GM12878 (cell line): Measurements from ENCODE around the gene MAK. TPM values are rescaled to one million over a fixed set of nuclear protein-coding genes. Genes with fewer than 3 reads are reported as not detected.

ENCODE experiments used
- ATF3 ChIP-seq: IDR thresholded peaks from 2 replicates; pipeline ENCODE4 v1.6.1; 2011; ENCODE audit warnings: low read depth, mild to moderate bottlenecking, low read length, moderate library complexity, borderline replicate concordance; ENCODE audit errors: extremely low read depth
- BACH1 ChIP-seq: fragments of 450-650 bp; IDR thresholded peaks from 2 replicates; pipeline ENCODE4 v1.6.1; 2017; ENCODE audit warnings: mild to moderate bottlenecking, borderline replicate concordance
- BCLAF1 ChIP-seq: fragments of 450-650 bp; IDR thresholded peaks from 2 replicates; pipeline ENCODE4 v1.6.1; 2017; ENCODE audit warnings: antibody characterized with exemption, mild to moderate bottlenecking, moderate library complexity
- BHLHE40 ChIP-seq, 2 experiments: fragments of 450-650 bp in 1 of 2; IDR thresholded peaks; 2 replicates each; pipeline ENCODE4 v1.6.1; 2011 to 2017; ENCODE audit warnings: low read depth in 2 of 2, borderline replicate concordance in 1 of 2, improper control_type of control experiment in 1 of 2, low read length in 1 of 2, mild to moderate bottlenecking in 1 of 2
- CBX5 ChIP-seq: sonication (generic); IDR thresholded peaks from 2 replicates; pipeline ENCODE4 v1.6.1; 2016; ENCODE audit warnings: low read depth, moderate library complexity, mild to moderate bottlenecking, inconsistent platforms
- CREB1 ChIP-seq: IDR thresholded peaks from 2 replicates; pipeline ENCODE4 v1.6.1; 2012; ENCODE audit warnings: low read depth, mild to moderate bottlenecking, inconsistent platforms
- EGR1 ChIP-seq, 2 experiments: IDR thresholded peaks; 1 replicate in 1 of 2; 2 replicates in 1 of 2; pipeline ENCODE4 v1.6.1; 2011 to 2012; ENCODE audit warnings: low read depth in 2 of 2, low read length in 2 of 2, borderline replicate concordance in 1 of 2, mild to moderate bottlenecking in 1 of 2, moderate library complexity in 1 of 2
- FOXM1 ChIP-seq: IDR thresholded peaks from 2 replicates; pipeline ENCODE4 v1.6.1; 2012; ENCODE audit warnings: low read depth, mild to moderate bottlenecking, inconsistent platforms, low read length, moderate library complexity
- HDGF ChIP-seq: fragments of 450-650 bp; IDR thresholded peaks from 2 replicates; pipeline ENCODE4 v1.6.1; 2016; ENCODE audit warnings: antibody characterized with exemption
- MEF2B ChIP-seq: fragments of 450-650 bp; IDR thresholded peaks from 2 replicates; pipeline ENCODE4 v1.6.1; 2018; ENCODE audit warnings: mild to moderate bottlenecking, moderate library complexity; ENCODE audit not compliant: partially characterized antibody, poor library complexity, severe bottlenecking
- NFIC ChIP-seq: IDR thresholded peaks from 2 replicates; pipeline ENCODE4 v1.6.1; 2012; ENCODE audit warnings: low read depth, mild to moderate bottlenecking, inconsistent platforms, low read length, moderate library complexity
- NRF1 ChIP-seq: conservative IDR thresholded peaks from 2 replicates; pipeline ENCODE4 v1.6.1; 2011; ENCODE audit warnings: mild to moderate bottlenecking, low read depth, low read length, improper control_type of control experiment
- PAX5 ChIP-seq: IDR thresholded peaks from 2 replicates; pipeline ENCODE4 v1.6.1; 2011; ENCODE audit warnings: low read depth, low read length, borderline replicate concordance
- RCOR1 ChIP-seq: conservative IDR thresholded peaks from 2 replicates; pipeline ENCODE4 v1.6.1; 2012; ENCODE audit warnings: low read depth, low read length, improper control_type of control experiment
- RELB ChIP-seq: fragments of 450-650 bp; IDR thresholded peaks from 2 replicates; pipeline ENCODE4 v1.6.1; 2017; ENCODE audit warnings: low read depth, mild to moderate bottlenecking, moderate library complexity
- TAF1 ChIP-seq: IDR thresholded peaks from 2 replicates; pipeline ENCODE4 v1.6.1; 2011; ENCODE audit warnings: mild to moderate bottlenecking, low read depth, low read length, borderline replicate concordance
- TCF3 ChIP-seq: IDR thresholded peaks from 2 replicates; pipeline ENCODE4 v1.6.1; 2012; ENCODE audit warnings: low read depth, mild to moderate bottlenecking, low read length, borderline replicate concordance; ENCODE audit not compliant: insufficient read depth
- ZBTB40 ChIP-seq: fragments of 450-650 bp; IDR thresholded peaks from 2 replicates; pipeline ENCODE4 v1.6.1; 2016; ENCODE audit warnings: mild to moderate bottlenecking, moderate library complexity, borderline replicate concordance
- ZNF207 ChIP-seq: fragments of 450-650 bp; IDR thresholded peaks from 2 replicates; pipeline ENCODE4 v1.6.1; 2014; ENCODE audit warnings: antibody characterized with exemption, mild to moderate bottlenecking, borderline replicate concordance
- ZZZ3 ChIP-seq: IDR thresholded peaks from 2 replicates; pipeline ENCODE4 v1.6.1; 2011; ENCODE audit warnings: low read depth; ENCODE audit not compliant: control insufficient read depth, insufficient read length
- polyA plus RNA-seq, 11 experiments: library from polyadenylated mRNA; depleted of rRNA in 4 of 11; unstranded in 6 of 11; stranded (reverse) in 5 of 11; fragments of >200 nt; fragmentation: Nextera tagmentation in 4 of 11; fragmentation: Illumina TruSeq in 1 of 11; extraction: Ambion mirVana in 4 of 11; extraction: Trizol in 1 of 11; gene quantifications; 1 replicate in 1 of 11; 2 replicates in 10 of 11; pipeline versions ENCODE4 v1.2.1 to v1.2.3, GENCODE V29; 2011 to 2016; ENCODE audit warnings: inconsistent platforms in 2 of 11, missing spikeins in 2 of 11, low read depth in 1 of 11
- total RNA-seq, 4 experiments: library from RNA; depleted of rRNA in 3 of 4; stranded (reverse); fragments of >200 nt in 3 of 4; fragmentation: Illumina TruSeq in 1 of 4; extraction: Trizol in 1 of 4; gene quantifications; 2 replicates each; pipeline versions ENCODE4 v1.2.1 to v1.2.3, GENCODE V29; 2013 to 2021

The MAK gene
- total and polyA plus RNA-seq, 10 of the 15 experiments (the other 5 are each of a cell fraction or from before 2014, with no cell fraction given), result 0.01 to 0.90 (median 0.13) TPM; not detected in 1

GRCh38 chr6:10747251-10747972 lies 90.9 kb downstream of the MAK start, which contains the start of gene TMEM14B (continued):
- TF ChIP-seq ZBTB40, result peak; percentile 79
- TF ChIP-seq ATF3, result no peak
- TF ChIP-seq FOXM1, result no peak
- no peak for TF ChIP-seq BCLAF1
- no peak; the same call in 1 of the 2 replicates for TF ChIP-seq TCF3
- peak; percentile 37; the same call in 1 of the 2 replicates for TF ChIP-seq PAX5
- peak; percentile 85 for TF ChIP-seq NRF1
- peak; percentile 90 to 97; a peak in 3 of 4 replicates for TF ChIP-seq BHLHE40 (IDR thresholded peaks at IDR 0.05; ENCODE audit: borderline replicate concordance in 1 of 2, low read depth in 2 of 2, low read length in 1 of 2)
- TF ChIP-seq ZZZ3, result no peak
- TF ChIP-seq HDGF, result peak; percentile 90; the same call in 1 of the 2 replicates
- peak; percentile 30; the same call in 1 of the 2 replicates for TF ChIP-seq ZNF207
- TF ChIP-seq MEF2B, result no peak
- peak in 1 of 2 experiments; percentile 87; a peak in 2 of 3 replicates for TF ChIP-seq EGR1 (IDR thresholded peaks at IDR 0.05; ENCODE audit: borderline replicate concordance in 1 of 2, low read depth in 2 of 2, low read length in 2 of 2)
- TF ChIP-seq CBX5, result no peak
- peak; percentile 96 for TF ChIP-seq RELB
- 0 out of 2 replicates have a peak, but pooled peaks have one; percentile 18 for TF ChIP-seq RCOR1
- TF ChIP-seq BACH1, result peak; percentile 22; the same call in 1 of the 2 replicates
- peak; percentile 87 for TF ChIP-seq TAF1
- no peak for TF ChIP-seq NFIC
- peak; percentile 26; the same call in 1 of the 2 replicates for TF ChIP-seq CREB1
